Mesothelial cell of epicardium (in vitro differentiated cells): ENCODE measurements around the gene CCDC160. TPM values are rescaled to one million over a fixed set of nuclear protein-coding genes. Genes with fewer than 3 reads are reported as not detected.
"Not testable (repeated sequence)": the region's sequence is repeated elsewhere in the genome, so short reads cannot be mapped to it uniquely, and the experiment has no call there.

Experiments
- DNase-seq, 2 experiments: peaks; one replicate each; pipeline ENCODE4 v3.0.0; 2021; ENCODE audit warnings: low spot score in 2 of 2; ENCODE audit not compliant: unreplicated experiment in 2 of 2
- H3K27ac Mint-ChIP-seq: 2 replicates; pipeline ENCODE4 v1.8.0; 2021; ENCODE audit warnings: mixed read lengths
- H3K27me3 Mint-ChIP-seq: 2 replicates; pipeline ENCODE4 v1.8.0; 2021; ENCODE audit warnings: low read depth, mixed read lengths
- H3K36me3 Mint-ChIP-seq: 2 replicates; pipeline ENCODE4 v1.8.0; 2021; ENCODE audit warnings: mixed read lengths
- H3K4me1 Mint-ChIP-seq: 2 replicates; pipeline ENCODE4 v1.8.0; 2021; ENCODE audit warnings: mixed read lengths
- H3K4me3 Mint-ChIP-seq: 2 replicates; pipeline ENCODE4 v1.8.0; 2021; ENCODE audit warnings: mild to moderate bottlenecking, moderate library complexity, mixed read lengths
- H3K9me3 Mint-ChIP-seq: 2 replicates; pipeline ENCODE4 v1.8.0; 2021; ENCODE audit warnings: mixed read lengths
- total RNA-seq: library from RNA; stranded (reverse); gene quantifications from 3 replicates; pipeline ENCODE4 v1.2.1, GENCODE V29; 2021
- TF ChIP-seq, protein P1 (sequence below): fragments of 200-600 bp; sonication (generic); IDR thresholded peaks from one replicate; pipeline ENCODE4 v1.5.0; 2021; ENCODE audit warnings: antibody characterized with exemption; ENCODE audit not compliant: unreplicated experiment

The CCDC160 gene
- total RNA-seq, 1 donor from 2014 or later = 0.63 TPM

DNA sequence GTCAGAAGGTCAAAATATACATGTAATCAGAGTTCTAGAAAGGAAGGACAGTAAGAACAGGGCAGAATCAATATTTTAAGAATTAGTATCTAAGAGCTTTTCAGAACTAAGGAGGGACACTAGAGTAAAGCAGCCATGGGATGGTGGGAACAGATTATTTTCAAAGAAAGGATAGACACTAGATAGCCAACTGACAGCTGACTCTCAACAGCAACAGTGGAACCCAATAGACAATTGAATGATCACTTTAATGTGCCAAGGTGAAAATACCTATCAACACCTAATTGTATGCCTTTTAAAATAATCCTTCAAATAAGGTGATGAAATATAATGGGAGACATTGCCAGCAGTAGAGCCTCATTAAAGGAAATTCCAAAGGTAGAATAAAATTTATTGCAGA, 26.5 kb upstream of the CCDC160 start:
- no peaks in the 10 kb centered on the region for H3K36me3 Mint-ChIP-seq
- H3K27ac Mint-ChIP-seq = no peak overlapping the region
- H3K27me3 Mint-ChIP-seq = no peaks in the 10 kb centered on the region
- DNase-seq = no peak
- H3K4me1 Mint-ChIP-seq = no peaks in the 10 kb centered on the region
- TF ChIP-seq, protein P1, sequence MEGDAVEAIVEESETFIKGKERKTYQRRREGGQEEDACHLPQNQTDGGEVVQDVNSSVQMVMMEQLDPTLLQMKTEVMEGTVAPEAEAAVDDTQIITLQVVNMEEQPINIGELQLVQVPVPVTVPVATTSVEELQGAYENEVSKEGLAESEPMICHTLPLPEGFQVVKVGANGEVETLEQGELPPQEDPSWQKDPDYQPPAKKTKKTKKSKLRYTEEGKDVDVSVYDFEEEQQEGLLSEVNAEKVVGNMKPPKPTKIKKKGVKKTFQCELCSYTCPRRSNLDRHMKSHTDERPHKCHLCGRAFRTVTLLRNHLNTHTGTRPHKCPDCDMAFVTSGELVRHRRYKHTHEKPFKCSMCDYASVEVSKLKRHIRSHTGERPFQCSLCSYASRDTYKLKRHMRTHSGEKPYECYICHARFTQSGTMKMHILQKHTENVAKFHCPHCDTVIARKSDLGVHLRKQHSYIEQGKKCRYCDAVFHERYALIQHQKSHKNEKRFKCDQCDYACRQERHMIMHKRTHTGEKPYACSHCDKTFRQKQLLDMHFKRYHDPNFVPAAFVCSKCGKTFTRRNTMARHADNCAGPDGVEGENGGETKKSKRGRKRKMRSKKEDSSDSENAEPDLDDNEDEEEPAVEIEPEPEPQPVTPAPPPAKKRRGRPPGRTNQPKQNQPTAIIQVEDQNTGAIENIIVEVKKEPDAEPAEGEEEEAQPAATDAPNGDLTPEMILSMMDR = no peak
- peaks cover 25% of the 10 kb centered on the region for H3K9me3 Mint-ChIP-seq
- no peak overlapping the region for H3K4me3 Mint-ChIP-seq

GRCh38 chrX:134235236-134235635, 1.7 kb upstream of the CCDC160 start:
- TF ChIP-seq, protein P1 = no peak
- no peak overlapping the region for H3K4me3 Mint-ChIP-seq
- no peaks in the 10 kb centered on the region for H3K36me3 Mint-ChIP-seq
- H3K27ac Mint-ChIP-seq = no peak overlapping the region
- peaks cover 3% of the 10 kb centered on the region for H3K9me3 Mint-ChIP-seq
- peaks cover 5% of the 10 kb centered on the region for H3K4me1 Mint-ChIP-seq
- H3K27me3 Mint-ChIP-seq = no peaks in the 10 kb centered on the region
- no peak for DNase-seq

GRCh38 chrX:134238144-134238543, 1.2 kb downstream of the CCDC160 start:
- not testable (repeated sequence) for H3K36me3 Mint-ChIP-seq, DNase-seq, H3K27me3 Mint-ChIP-seq, H3K27ac Mint-ChIP-seq, H3K4me1 Mint-ChIP-seq, H3K9me3 Mint-ChIP-seq
- H3K4me3 Mint-ChIP-seq = peak overlapping the region; percentile 59

DNA sequence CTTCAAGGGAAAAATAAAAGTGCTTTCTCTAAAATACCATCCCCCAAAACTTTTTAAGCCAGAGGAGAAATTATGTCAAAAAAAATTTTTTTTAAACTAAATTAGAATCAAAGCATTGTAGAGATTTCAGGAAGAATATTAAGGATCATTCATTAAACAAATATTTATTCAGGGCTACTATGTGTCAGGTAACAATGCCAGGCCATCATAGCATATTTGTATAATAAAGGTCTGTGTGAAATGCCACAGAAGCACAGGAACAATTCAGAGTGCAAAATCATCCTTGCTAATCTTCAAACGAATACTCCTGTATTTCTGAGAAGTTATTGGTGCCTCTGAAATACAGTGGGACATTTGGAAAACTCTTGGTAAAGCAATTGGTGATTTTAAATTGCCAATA, 2.0 kb downstream of the CCDC160 start:
- Mint-ChIP-seq H3K27ac (no peak overlapping the region), H3K4me3 (no peak overlapping the region), H3K9me3 (peaks cover 3% of the 10 kb centered on the region), H3K36me3 (no peaks in the 10 kb centered on the region), H3K27me3 (no peaks in the 10 kb centered on the region), H3K4me1 (peaks cover 8% of the 10 kb centered on the region)
- TF ChIP-seq, protein P1 = no peak
- DNase-seq = no peak

GRCh38 chrX:134240209-134240608, 3.2 kb downstream of the CCDC160 start:
- peaks cover 3% of the 10 kb centered on the region for H3K9me3 Mint-ChIP-seq
- no peak for DNase-seq
- no peaks in the 10 kb centered on the region for H3K36me3 Mint-ChIP-seq
- H3K4me1 Mint-ChIP-seq = peaks cover 9% of the 10 kb centered on the region
- TF ChIP-seq, protein P1 = no peak
- H3K27ac Mint-ChIP-seq = no peak overlapping the region
- H3K27me3 Mint-ChIP-seq = no peaks in the 10 kb centered on the region
- H3K4me3 Mint-ChIP-seq = no peak overlapping the region

DNA sequence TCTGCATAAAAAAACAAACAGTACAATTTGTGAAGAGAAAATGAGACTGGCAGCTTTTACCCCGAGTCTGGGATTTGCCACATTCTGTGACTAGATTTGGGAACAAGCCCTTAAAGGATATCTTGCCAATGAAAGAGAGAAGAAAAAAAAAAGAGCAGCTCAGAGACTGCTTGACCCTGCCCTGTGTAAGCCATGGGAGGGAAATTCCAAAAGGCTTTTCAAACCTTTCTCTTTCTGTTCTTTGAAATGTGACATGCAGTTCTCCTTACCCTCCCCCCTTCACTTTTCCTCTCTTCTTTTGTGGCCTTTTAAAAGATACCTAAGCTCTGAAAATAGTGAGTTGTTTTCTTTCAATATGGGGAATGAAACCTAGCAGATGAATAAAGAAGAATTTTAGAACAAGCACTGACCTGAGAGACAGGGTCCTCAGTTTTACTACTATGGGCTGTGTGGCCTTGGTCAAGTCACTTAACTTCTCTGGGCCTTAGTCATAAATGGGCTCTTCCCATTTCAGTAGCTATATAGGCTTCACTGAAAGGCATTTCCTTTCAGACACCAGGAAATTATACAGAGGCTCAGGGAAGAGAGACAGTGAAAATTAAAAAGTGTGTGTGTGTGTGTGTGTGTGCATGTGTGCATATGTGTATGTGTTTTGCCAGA, 5.1 kb downstream of the CCDC160 start:
- no peak for DNase-seq
- Mint-ChIP-seq H3K27me3 (no peaks in the 10 kb centered on the region), H3K4me1 (peaks cover 9% of the 10 kb centered on the region), H3K27ac (no peak overlapping the region), H3K36me3 (no peaks in the 10 kb centered on the region), H3K4me3 (no peak overlapping the region), H3K9me3 (peaks cover 3% of the 10 kb centered on the region)
- TF ChIP-seq, protein P1 = no peak
